ENCODE data around the gene FBXO31. TPM values are rescaled to one million over a fixed set of nuclear protein-coding genes. Genes with fewer than 3 reads are reported as not detected.
A peak's percentile ranks its signal among the peaks of the same experiment; 100 is the strongest.

The FBXO31 gene
- total and polyA plus RNA-seq, 2 of the 13 experiments (the other 11 are each of a cell fraction or from before 2014, with no cell fraction given), result 92.4 to 101 TPM

DNA sequence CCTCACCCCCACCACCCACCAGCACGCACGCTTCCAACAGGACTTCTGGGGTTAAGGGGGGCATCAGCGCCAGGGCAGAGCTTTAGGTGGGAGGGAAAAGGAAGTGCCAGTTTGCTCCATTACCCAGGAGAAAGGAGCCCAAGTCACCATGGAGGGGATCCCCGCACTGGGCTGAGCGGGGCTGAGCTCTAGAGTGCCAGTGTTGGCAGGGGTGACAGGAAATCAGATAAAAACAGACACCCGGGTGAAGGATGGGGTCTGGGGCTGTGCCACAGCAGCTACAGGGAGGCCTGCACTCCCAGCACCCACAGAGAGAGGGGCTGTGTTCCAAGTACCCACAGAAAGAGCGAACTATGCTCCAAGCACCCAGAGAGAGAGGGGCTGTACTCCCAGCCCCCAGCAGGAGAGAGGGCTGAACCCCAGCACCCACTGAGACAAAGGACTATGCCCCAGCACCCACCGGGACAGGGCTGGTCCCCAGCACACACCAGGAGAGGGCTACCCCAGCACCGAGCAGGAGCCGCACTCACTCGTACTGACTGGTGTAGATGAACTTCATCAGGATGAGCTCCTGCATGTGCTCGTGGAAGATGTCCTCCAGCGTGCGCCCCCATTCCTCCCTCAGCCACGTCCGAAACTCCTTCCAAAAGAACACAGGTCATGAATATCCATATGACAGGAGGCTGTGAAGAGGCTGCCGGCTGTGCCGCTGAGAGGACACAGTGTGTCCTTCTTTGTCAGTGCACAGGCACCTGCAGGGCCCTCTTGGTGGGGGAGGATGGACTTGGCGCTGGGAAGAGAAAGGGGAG lies 47.7 kb downstream of the FBXO31 start (continued):
- TF ChIP-seq RBM22 (optimal IDR thresholded peaks at IDR 0.05; ENCODE audit: low read length), result peak; percentile 4
- no peak for TF ChIP-seq ZNF143 (CRISPR knock-in tag; IDR thresholded peaks at IDR 0.05)

DNA sequence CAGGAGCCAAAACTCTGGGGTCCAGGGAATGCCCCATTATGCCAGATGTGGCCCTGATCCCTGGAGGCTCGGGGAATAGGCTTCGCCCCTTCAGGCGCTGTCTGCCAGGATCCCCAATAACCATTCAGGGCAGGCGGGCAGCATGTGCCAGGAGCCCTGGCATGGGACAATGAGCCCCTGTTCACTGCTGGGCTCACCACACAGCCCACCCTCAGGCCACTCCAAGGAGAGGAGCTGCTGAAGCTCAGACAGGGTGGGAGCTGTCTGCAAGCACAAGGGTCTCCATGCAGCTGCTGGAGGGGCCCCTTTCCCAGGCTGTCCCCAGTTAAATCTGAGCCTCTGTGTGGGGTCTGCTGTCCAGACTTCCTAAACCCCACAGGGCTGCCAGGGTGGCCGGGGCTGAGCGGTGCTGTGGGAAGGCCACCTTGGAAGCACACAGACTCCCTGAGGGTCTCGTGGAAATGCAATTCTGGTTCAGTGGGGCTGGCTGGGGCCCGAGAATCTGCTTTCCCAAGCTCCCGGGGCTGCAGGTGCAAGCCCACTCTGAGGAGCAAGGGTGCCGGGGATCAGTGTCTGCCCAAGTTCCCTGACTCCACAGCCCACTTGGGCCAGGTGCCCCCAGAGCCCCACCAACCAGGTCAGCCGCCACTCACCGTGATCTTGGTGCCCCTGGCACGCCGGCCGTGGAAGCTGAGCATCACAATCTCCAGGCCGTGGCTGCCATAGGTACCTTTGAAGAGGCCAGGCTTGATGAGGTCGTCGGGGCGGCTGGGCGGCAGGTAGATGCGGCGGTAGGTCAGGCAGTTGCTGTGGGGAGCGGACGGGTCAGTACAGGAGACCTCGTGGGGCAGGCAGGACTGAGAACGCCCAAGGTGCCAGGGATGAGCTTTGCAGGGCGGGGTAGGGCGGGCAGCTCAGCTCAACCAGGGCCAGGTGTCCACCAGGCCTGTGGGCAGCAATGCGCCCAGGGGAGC lies 48.6 kb downstream of the FBXO31 start:
- BruUV-seq (replicated peaks), result no TSS peak
- Histone ChIP-seq H3K9me3 (ENCODE audit: low read length) (no peaks in the 10 kb centered on the region), H4K20me1 (ENCODE audit: insufficient read depth, low read length) (peaks cover 85% of the 10 kb centered on the region; the same call in 1 of the 2 replicates), H3K27me3 (ENCODE audit: control insufficient read depth in 1 of 2, insufficient read depth in 2 of 2, low read length in 2 of 2) (no peaks in the 10 kb centered on the region), H3K36me3 (replicated peaks in 1 of 2; ENCODE audit: control insufficient read depth in 1 of 2, insufficient read depth in 2 of 2, low read length in 2 of 2) (peaks cover 74 to 98% of the 10 kb centered on the region in 2 experiments), H3K4me2 (ENCODE audit: low read depth, low read length) (no peak overlapping the region), H2AFZ (ENCODE audit: low read length) (no peak overlapping the region), H3K9ac (ENCODE audit: insufficient read depth, low read depth, low read length) (no peak overlapping the region), H3K4me1 (ENCODE audit: insufficient read depth, low read length) (no peaks in the 10 kb centered on the region), H3K79me2 (ENCODE audit: insufficient read depth, low read length) (peaks cover 30% of the 10 kb centered on the region), H3K4me3 (replicated peaks in 1 of 3; ENCODE audit: insufficient read depth in 1 of 3, low read depth in 2 of 3, low read length in 3 of 3) (no peak overlapping the region), H3K27ac (ENCODE audit: extremely low read length, insufficient read depth, low read length) (no peak overlapping the region)
- no peak for DNase-seq (ENCODE audit: low spot score)
- ChIA-PET POLR2A (interaction anchor here (0.9 kb wide), 1 partner anchor 47 kb away, joined by 3 read pairs; no protein-coding TSS in a partner anchor), CTCF (ENCODE audit: low intra/inter-chr PET ratio, low total read pairs) (no interaction called here)
- TF ChIP-seq IKZF1 (IDR thresholded peaks at IDR 0.05), result no peak
- TF ChIP-seq RBM22 (optimal IDR thresholded peaks at IDR 0.05; ENCODE audit: low read length), result peak; percentile 44
- TF ChIP-seq SAFB2 (CRISPR knock-in tag; IDR thresholded peaks at IDR 0.05; ENCODE audit: borderline replicate concordance, low read depth), result 0 out of 2 replicates have a peak, but pooled peaks have one; percentile 18
- peak; percentile 89 for TF ChIP-seq AGO2 (optimal IDR thresholded peaks at IDR 0.05; ENCODE audit: low read depth, low read length)
- no peak for TF ChIP-seq STAT5B (CRISPR knock-in tag; IDR thresholded peaks at IDR 0.05)
- TF ChIP-seq HNRNPLL (IDR thresholded peaks at IDR 0.05; ENCODE audit: low read depth, low read length, poor library complexity, severe bottlenecking), result peak; percentile 10
- TF ChIP-seq, protein P1, sequence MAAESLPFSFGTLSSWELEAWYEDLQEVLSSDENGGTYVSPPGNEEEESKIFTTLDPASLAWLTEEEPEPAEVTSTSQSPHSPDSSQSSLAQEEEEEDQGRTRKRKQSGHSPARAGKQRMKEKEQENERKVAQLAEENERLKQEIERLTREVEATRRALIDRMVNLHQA (CRISPR knock-in tag; IDR thresholded peaks at IDR 0.05), result no peak
- TF ChIP-seq POLR2A (IDR thresholded peaks at IDR 0.05; ENCODE audit: insufficient read depth in 1 of 2, low read depth in 2 of 2, low read length in 2 of 2), result peak in 1 of 2 experiments; percentile 7; a peak in 1 of 4 replicates
- TF ChIP-seq, protein P2, sequence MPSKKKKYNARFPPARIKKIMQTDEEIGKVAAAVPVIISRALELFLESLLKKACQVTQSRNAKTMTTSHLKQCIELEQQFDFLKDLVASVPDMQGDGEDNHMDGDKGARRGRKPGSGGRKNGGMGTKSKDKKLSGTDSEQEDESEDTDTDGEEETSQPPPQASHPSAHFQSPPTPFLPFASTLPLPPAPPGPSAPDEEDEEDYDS (CRISPR knock-in tag; IDR thresholded peaks at IDR 0.05), result no peak
- no peak for TF ChIP-seq NCOA1 (CRISPR knock-in tag; IDR thresholded peaks at IDR 0.05)
- TF ChIP-seq SALL2 (CRISPR knock-in tag; IDR thresholded peaks at IDR 0.05), result no peak
- TF ChIP-seq ZNF766 (CRISPR knock-in tag; IDR thresholded peaks at IDR 0.05; ENCODE audit: borderline replicate concordance), result no peak
- no peak for TF ChIP-seq ZNF75D (CRISPR knock-in tag; IDR thresholded peaks at IDR 0.05; ENCODE audit: borderline replicate concordance)
- in situ Hi-C loops (cut with HindIII; ENCODE audit: extremely low pct_ligation_motif_present, low pct_unique_long_range_greater_than_20kb), result no loop called here
- intact Hi-C loops (cut with micrococcal nuclease; ENCODE audit: unreplicated experiment), result no loop called here
- FAIRE-seq, result no peak
- 97% methylated on average over 20 of the region's 29 CpGs for WGBS (ENCODE audit: low lambda C conversion rate)
- ATAC-seq, result peak; percentile 2

All from HepG2 (cell line).